HG03378 (cell line): ENCODE results near the gene TAS1R3.
"Not testable (repeated sequence)": the region's sequence is repeated elsewhere in the genome, so short reads cannot be mapped to it uniquely, and the experiment has no call there.

Experiments used
- ATAC-seq: cut with Tn5 transposase; IDR thresholded peaks from one replicate; pipeline ENCODE4 v1.9.1; 2021; ENCODE audit warnings: mild to moderate bottlenecking, moderate library complexity; ENCODE audit not compliant: unreplicated experiment

The TAS1R3 gene

GRCh38 chr1:1364266-1364665 lies 33.2 kb downstream of the TAS1R3 start:
- ATAC-seq, result no peak

DNA sequence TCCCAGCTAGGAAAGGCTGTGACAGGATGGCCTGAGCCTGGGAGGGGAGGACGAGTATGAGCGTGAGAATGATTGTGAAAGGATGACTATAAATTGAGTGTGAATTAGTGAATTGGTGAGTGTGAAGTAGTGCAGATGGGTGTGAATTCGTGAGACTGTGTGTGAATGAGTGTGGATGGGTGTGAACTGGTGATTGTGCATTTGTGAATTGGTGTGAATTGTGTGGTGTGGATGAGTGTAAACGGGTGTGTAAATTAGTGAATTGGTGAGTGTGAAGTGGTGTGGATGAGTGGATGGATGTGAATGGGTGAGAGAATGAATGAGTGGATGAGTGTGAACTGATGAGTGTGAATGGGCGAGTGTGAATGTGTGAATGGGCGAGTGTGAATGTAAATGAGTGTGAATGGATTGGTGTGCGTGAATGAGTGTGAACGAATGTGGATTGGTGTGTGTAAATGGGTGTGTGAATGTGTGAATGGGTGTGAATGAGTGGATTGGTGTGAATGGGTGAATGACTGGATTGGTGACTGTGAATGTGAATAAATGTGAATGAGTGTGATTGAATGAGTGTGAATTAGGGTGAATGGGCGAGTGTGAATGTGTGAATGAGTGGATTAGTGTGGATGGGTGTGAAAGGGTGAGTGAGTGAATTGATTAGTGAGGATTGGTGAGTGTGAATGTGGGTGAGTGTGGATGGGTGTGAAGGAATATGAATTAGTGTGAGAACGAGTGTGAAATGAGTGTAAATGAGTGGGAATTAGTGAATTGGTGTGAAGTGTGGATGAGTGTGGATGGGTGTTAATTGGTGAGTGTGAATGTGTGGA lies 35.0 kb downstream of the TAS1R3 start:
- no peak for ATAC-seq

DNA sequence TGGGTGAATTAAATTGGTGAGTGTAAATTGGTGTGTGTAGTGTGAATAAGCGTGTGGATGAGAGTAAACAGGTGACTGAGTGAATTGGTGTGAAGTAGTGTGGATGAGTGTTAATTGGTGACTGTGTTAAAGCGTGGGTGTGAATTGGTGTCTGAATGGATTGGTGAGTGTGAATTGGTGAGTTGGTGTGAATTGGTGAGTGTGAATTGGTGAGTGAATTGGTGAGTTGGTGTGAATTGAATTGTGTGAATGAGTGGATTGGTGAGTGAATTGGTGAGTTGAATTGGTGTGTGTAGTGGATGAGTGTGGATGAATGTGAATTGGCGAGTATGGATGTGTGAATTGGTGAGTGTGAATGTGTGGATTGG lies 35.6 kb downstream of the TAS1R3 start:
- ATAC-seq, result no peak

GRCh38 chr1:1367315-1367714 lies 36.2 kb downstream of the TAS1R3 start:
- no peak for ATAC-seq

DNA sequence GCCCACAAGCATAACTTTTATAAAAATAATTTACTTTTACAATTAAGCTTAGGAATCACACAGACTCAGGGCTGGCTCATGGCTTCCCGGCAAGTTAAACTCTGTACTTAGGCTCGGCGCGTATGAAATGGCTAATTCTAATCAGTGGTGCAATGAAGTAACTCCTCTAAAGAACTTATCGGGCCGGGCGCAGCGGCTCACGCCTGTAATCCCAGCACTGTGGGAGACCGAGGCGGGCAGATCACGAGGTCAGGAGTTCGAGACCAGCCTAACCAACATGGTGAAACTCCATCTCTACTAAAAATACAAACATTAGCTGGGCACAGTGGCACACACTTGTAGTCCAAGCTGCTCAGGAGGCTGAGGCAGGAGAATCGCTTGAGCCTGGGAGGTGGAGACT lies 39.0 kb downstream of the TAS1R3 start:
- not testable (repeated sequence) for ATAC-seq

DNA sequence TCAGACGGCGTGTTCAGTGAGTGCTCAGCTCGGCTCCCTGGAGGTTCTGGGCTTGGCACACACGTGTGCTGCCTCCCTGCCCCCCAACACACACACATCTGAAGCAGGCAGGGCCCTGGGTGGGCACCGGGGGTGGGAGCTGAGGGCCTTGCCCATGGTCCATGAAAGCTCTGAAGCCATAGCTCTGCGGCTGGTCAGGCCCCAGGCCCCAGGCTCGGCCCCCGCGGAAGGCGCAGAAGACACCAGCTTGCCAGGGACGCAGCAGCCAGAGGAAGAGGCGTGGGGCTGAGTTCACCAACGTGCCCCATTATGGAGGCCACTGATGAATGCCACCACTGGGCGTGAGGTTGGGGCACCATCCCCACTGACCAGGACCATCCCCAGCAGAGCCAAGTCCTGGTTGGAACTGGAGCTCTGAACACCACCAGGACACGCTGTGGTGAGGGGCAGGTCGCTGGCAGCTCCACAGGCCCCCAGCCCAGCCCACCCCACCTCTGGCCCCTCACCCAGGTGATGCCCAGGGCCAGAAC lies 39.8 kb downstream of the TAS1R3 start:
- ATAC-seq, result no peak

DNA sequence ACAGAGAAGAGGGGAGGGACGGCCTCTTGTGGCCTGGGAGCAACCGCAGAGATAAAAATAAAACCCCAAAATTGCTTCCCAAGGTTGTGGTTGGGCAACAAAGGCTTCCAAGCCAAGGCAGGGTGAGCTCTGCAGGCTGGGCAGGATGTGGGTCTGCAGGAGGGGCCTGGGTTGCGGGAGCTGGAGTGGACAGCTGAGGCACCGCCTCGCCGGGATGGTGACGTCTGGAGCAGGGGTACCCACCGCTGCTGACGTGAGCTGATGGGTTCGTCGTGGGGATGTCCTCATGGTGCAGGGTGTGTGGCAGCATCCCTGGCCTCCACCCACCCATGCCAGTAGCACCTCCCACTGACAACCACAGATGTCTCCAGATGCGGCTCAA lies 40.3 kb downstream of the TAS1R3 start:
- no peak for ATAC-seq

- no peak for ATAC-seq
These were observed 40.9 kb downstream of the TAS1R3 start for GRCh38 chr1:1371746-1372711.

GRCh38 chr1:1373051-1373814 lies 42.2 kb downstream of the TAS1R3 start:
- ATAC-seq, result no peak

DNA sequence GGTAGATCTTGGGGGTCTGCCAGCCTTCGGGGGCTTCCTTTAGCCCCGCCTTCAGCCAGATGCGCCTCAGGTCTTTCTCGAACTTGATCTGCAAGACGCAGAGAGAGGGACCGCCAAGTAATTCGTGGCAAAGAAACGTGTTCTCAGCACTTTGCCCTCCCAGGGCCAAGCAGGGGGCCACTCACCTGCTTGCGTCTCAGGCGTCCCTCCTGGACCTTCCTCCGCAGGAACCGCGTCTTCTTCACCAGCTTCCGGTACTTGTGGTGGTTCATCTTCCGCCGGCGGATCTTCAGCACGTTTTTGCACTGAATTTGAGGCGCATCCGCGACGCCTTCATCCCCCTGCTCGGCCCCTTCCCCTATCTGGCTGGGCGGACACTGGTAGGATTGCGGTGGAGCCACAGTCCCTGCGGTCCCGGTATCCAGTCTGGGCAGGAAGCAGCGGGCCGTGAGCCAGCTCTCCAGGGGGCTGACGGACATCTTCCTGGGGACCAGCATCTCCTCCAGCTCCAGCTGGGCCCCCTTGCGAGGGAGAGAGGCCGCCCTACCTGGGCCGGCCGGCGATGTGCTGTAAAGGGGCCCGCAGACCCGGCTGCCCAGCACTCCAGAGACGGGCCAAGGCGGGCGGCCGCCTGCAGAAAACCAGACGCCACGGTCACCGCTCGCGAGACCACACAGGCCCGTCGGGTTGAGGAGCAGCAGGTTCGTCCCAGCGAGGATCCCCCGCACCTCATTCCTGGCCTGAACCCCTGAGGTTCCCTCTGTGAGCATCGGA lies 42.9 kb downstream of the TAS1R3 start:
- no peak for ATAC-seq

GRCh38 chr1:1374589-1374928 lies 43.5 kb downstream of the TAS1R3 start:
- ATAC-seq, result peak; percentile 4

GRCh38 chr1:1374929-1375662 lies 44.0 kb downstream of the TAS1R3 start, which contains the start of gene AURKAIP1:
Gene AURKAIP1 (minus strand): TSS chr1:1375207. CDS start chr1:1374756, 451 bp downstream.
- ATAC-seq, result peak; percentile 85

DNA sequence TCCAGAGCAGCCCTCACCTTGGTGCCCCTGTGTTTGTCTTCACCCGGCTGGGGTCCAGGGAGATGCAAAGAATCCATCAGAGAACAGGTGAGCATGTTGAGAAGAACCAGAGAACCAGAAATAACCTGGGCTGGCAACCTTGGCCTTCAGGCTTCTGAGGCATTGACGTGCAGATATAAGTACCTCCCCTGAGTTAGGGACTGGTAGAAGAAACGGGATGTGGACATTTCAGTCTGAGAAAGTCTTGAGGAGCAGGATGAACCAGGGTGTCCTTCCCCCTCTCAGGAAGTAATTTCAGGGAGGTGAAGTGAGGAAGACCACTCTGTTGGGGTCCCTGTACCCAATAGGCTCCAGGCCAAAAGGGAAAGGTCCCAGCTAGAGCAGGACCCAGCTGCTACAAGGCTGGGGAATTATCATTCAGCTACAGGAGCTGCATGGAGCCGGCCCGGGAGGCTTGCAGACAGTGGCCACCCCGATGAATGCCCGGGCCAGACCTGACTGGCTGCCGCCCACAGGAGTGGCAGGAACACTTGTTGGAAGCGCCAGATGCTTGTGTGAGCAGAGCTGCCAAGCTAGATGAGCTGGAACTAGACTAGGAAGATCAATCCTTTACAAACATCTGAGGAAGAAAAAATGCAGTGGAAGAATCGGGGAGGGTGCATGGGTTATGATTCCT lies 45.6 kb downstream of the TAS1R3 start:
- ATAC-seq, result no peak

- ATAC-seq, result no peak
These were observed 46.6 kb downstream of the TAS1R3 start for GRCh38 chr1:1377540-1378205.

- no peak for ATAC-seq
These were observed 49.8 kb downstream of the TAS1R3 start for GRCh38 chr1:1380860-1381259.

- no peak for ATAC-seq
These were observed 50.2 kb downstream of the TAS1R3 start for GRCh38 chr1:1381294-1381693.
